ENCODE data around the gene CD244. TPM values are rescaled to one million over a fixed set of nuclear protein-coding genes. Genes with fewer than 3 reads are reported as not detected.

Gene CD244
- not detected in 2 replicates for total RNA-seq
- polyA plus RNA-seq, result not detected in 2 replicates
- polyA plus RNA-seq (2011; cell fraction: cytosol; rRNA removed), result not detected in 2 replicates
- polyA plus RNA-seq (2011; cell fraction: nucleus; rRNA removed), result not detected in 2 replicates
- not detected in 2 replicates for polyA plus RNA-seq (2012)
- polyA minus RNA-seq, result not detected in 2 replicates
- polyA minus RNA-seq (2011; cell fraction: cytosol; rRNA and poly(A)+ RNA removed), result not detected
- not detected in 2 replicates for polyA minus RNA-seq (2011; cell fraction: nucleus; rRNA and poly(A)+ RNA removed)
- Bru-seq, nascent RNA, result not detected
- BruChase-seq, experiment 1, labeled RNA remaining after a 6-hour chase, result not detected
- BruChase-seq, experiment 2, labeled RNA remaining after a 2-hour chase, result not detected
- long read RNA-seq, result 0 reads

DNA sequence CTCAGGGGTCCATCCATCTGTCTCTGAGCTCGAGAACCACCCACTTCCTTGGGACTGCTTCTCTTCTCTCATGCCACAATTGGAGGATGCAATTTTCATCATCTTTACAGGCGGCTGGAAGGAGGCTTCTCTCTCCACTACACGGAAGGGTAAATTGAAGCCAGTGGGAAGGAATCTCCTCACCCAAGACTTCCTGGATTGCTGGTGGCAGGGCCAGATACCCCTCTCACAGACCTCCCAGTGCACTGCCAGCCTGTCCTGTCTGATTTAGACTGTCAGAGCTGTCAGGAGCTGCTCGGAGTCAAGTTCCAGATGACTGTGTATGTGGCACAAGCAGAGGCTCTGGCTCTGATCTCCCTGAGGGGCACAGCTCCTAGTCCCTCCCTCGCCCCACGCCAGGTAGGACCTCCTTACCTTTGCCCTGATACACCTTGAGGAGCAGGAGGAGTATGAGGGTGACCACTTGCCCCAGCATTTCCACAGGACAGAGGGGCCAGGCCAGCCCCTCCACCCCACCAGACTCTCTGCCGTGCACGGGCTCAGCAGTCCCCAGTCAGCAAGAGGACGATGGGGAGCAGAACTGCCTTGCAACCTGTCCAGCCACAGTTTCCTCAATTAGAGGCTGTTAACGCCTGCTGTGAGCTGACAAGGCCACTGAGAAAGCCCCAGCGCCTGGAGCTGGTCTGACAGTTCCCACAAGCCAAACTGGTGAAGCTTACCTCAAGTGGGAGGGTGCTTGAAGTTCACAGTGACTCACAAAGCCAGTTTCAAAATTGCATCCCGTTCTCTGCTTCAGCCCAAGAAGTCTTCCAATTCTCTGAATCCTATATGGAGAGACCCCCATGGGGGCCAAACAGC, at the start of gene CD244:
TSS of gene CD244 (minus strand) at position 685 of the 858 bp plus-strand sequence. CDS start at position 475, 210 bp downstream.
- BruUV-seq (replicated peaks), result no TSS peak
- H3K27me3 ChIP-seq (ENCODE audit: control insufficient read depth in 2 of 2, insufficient read depth in 2 of 2, low read length in 2 of 2), result no peaks in the 10 kb centered on the region
- H3K9me1 ChIP-seq (replicated peaks; ENCODE audit: control insufficient read depth, extremely low read depth, insufficient read depth, low read length), result no peaks in the 10 kb centered on the region
- ChIA-PET CTCF (no interaction called here), POLR2A (no interaction called here)
- H3K4me1 ChIP-seq (ENCODE audit: control insufficient read depth, extremely low read depth, insufficient read depth, low read length), result no peaks in the 10 kb centered on the region
- no peak within 1 kb of the TSS for H3K27ac ChIP-seq (ENCODE audit: insufficient read depth, low read depth, low read length)
- no peaks in the 10 kb centered on the region for H3K79me2 ChIP-seq (ENCODE audit: control insufficient read depth, insufficient read depth, low read length)
- no peak for TF ChIP-seq JUN (IDR thresholded peaks at IDR 0.05; ENCODE audit: borderline replicate concordance, insufficient read depth, insufficient read length, low read depth)
- TF ChIP-seq MAX (IDR thresholded peaks at IDR 0.05; ENCODE audit: insufficient read depth, insufficient read length), result no peak
- no peak for TF ChIP-seq POLR2AphosphoS5 (IDR thresholded peaks at IDR 0.05; ENCODE audit: insufficient read depth, low read depth, low read length)
- no peak for TF ChIP-seq GATA2 (IDR thresholded peaks at IDR 0.05; ENCODE audit: insufficient read depth, insufficient read length, low read depth, low read length)
- no peak for TF ChIP-seq EZH2 (IDR thresholded peaks at IDR 0.05; ENCODE audit: borderline replicate concordance, low read depth, low read length, severe bottlenecking)
- TF ChIP-seq MYC (IDR thresholded peaks at IDR 0.05; ENCODE audit: low read depth, low read length), result no peak
- TF ChIP-seq FOS (IDR thresholded peaks at IDR 0.05; ENCODE audit: borderline replicate concordance, insufficient read depth, low read length), result no peak
- dilution Hi-C loops (cut with MboI; ENCODE audit: extremely low pct_ligation_motif_present, low sequenced_read_pairs), result no loop called here
- no peak within 1 kb of the TSS for H2AFZ ChIP-seq (ENCODE audit: low read depth, low read length)
- H4K20me1 ChIP-seq (replicated peaks; ENCODE audit: control insufficient read depth, extremely low read depth, insufficient read depth, low read length), result no peaks in the 10 kb centered on the region
- intact Hi-C loops (cut with micrococcal nuclease), result no loop called here
- H3K4me3 ChIP-seq (replicated peaks in 1 of 3; ENCODE audit: insufficient read depth in 1 of 3, low read depth in 1 of 3, low read length in 3 of 3), result no peak within 1 kb of the TSS
- no peak within 1 kb of the TSS for H3K4me2 ChIP-seq (ENCODE audit: insufficient read depth, low read length)
- no peaks in the 10 kb centered on the region for H3K36me3 ChIP-seq (ENCODE audit: control insufficient read depth in 2 of 2, extremely low read depth in 1 of 2, insufficient read depth in 2 of 2, low read length in 2 of 2)
- H3K9ac ChIP-seq (replicated peaks; ENCODE audit: extremely low read depth, insufficient read depth, low read length), result no peak within 1 kb of the TSS
- no peak for DNase-seq (ENCODE audit: low read depth, low spot score)
- no peak for FAIRE-seq
- H3K9me3 ChIP-seq (replicated peaks; ENCODE audit: control insufficient read depth, insufficient read depth, low read length), result no peaks in the 10 kb centered on the region

All from endothelial cell of umbilical vein (primary cell).